Measurements from ENCODE around the gene SPOP.

DNA sequence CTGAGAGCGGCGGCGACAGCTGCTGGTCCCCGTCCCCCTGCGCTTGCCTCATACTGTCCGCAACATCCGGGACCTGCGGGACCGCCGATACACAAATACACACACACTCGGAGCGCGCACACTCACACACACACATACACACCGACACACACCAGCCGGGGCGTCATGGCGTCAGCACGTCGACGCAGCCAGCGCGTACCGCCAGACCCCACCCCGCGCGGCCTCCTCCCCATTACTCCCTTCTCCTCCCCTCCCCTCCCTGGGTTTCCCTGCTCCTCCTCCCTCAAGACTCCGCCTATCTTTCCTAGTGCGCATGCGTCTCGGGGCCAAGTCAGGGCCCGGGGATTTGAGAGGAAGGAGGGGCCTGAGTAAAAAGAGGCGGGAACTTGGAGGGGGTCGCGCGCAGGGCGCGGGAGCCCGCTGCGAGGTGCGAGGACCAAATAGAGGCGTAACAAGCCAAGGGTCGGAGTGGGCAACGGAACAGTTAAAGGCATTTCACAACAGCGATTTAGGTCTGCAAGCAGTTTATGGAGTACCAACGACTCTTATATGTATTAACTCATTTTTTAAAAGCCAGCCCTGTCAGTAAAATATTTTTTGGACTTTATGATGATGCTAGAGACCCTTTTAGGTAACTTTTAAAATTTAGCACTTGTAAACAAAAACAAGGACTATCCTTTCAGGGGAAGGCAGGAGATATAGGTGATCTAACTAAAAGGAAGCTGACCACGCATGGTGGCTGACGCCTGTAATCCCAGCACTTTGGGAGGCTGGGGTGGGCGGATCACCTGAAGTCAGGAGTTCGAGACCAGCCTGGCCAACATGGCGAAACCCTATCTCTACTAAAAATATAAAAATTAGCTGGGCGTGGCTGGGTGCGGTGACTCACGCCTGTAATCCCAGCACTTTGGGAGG, at the start of gene SPOP:
- TF ChIP-seq, protein P1, sequence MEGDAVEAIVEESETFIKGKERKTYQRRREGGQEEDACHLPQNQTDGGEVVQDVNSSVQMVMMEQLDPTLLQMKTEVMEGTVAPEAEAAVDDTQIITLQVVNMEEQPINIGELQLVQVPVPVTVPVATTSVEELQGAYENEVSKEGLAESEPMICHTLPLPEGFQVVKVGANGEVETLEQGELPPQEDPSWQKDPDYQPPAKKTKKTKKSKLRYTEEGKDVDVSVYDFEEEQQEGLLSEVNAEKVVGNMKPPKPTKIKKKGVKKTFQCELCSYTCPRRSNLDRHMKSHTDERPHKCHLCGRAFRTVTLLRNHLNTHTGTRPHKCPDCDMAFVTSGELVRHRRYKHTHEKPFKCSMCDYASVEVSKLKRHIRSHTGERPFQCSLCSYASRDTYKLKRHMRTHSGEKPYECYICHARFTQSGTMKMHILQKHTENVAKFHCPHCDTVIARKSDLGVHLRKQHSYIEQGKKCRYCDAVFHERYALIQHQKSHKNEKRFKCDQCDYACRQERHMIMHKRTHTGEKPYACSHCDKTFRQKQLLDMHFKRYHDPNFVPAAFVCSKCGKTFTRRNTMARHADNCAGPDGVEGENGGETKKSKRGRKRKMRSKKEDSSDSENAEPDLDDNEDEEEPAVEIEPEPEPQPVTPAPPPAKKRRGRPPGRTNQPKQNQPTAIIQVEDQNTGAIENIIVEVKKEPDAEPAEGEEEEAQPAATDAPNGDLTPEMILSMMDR (IDR thresholded peaks at IDR 0.05) = no peak
- peak; percentile 75 to 76 for TF ChIP-seq POLR2A (IDR thresholded peaks at IDR 0.05)
